ENCODE data around the gene CXCL5. TPM values are rescaled to one million over a fixed set of nuclear protein-coding genes. Genes with fewer than 3 reads are reported as not detected.

The CXCL5 gene
- total and polyA plus RNA-seq, 10 of the 15 experiments (the other 5 are each of a cell fraction or from before 2014, with no cell fraction given) = not detected

- intact Hi-C loops (cut with micrococcal nuclease; ENCODE audit: unreplicated experiment) = no loop called here
- H2AFZ ChIP-seq (ENCODE audit: control insufficient read depth, low read depth, low read length) = no peak overlapping the region
- SMC1A ChIA-PET (ENCODE audit: uncharacterized antibody, unreplicated experiment) = no interaction called here
- H3K79me2 ChIP-seq (ENCODE audit: control insufficient read depth, insufficient read depth, low read length) = no peaks in the 10 kb centered on the region
- H3K9me3 ChIP-seq (replicated peaks; ENCODE audit: control insufficient read depth, insufficient read depth, low read length) = no peaks in the 10 kb centered on the region
- POLR2A ChIA-PET = no interaction called here
- in situ Hi-C loops (cut with MboI) = no loop called here
- RAD21 ChIA-PET (ENCODE audit: unreplicated experiment) = no interaction called here
- no peaks in the 10 kb centered on the region for H4K20me1 ChIP-seq (ENCODE audit: control insufficient read depth, insufficient read depth)
- no peak overlapping the region for H3K4me3 ChIP-seq
- H3K27ac ChIP-seq (ENCODE audit: control insufficient read depth, insufficient read depth) = no peak overlapping the region
- no peak for FAIRE-seq
- DNase-seq (ENCODE audit: low read depth, low spot score) = no peak
- H3K9ac ChIP-seq (ENCODE audit: control insufficient read depth, insufficient read depth, low read length) = no peak overlapping the region
- 0% methylated on average over 1 of the region's 1 CpG for WGBS (ENCODE audit: insufficient coverage, insufficient replicate concordance, low lambda C conversion rate, missing lambda C conversion rate)
- no TSS peak for BruUV-seq (replicated peaks)
- H3K4me2 ChIP-seq (ENCODE audit: control insufficient read depth, insufficient read depth) = no peak overlapping the region
- no peaks in the 10 kb centered on the region for H3K27me3 ChIP-seq (replicated peaks in 1 of 2; ENCODE audit: control insufficient read depth in 2 of 2, insufficient read depth in 2 of 2, low read length in 1 of 2)
- ATAC-seq = no peak
- no peaks in the 10 kb centered on the region for H3K36me3 ChIP-seq (ENCODE audit: control insufficient read depth in 2 of 2, insufficient read depth in 2 of 2, low read length in 1 of 2)
- CTCF ChIA-PET = no interaction called here
- no peaks in the 10 kb centered on the region for H3K4me1 ChIP-seq (ENCODE audit: control insufficient read depth, insufficient read depth, low read length)
- TF ChIP-seq FOXM1 (IDR thresholded peaks at IDR 0.05; ENCODE audit: low read depth, low read length) (no peak), IRF4 (IDR thresholded peaks at IDR 0.05; ENCODE audit: low read depth, low read length) (no peak), CHD1 (IDR thresholded peaks at IDR 0.05; ENCODE audit: low read depth, low read length) (no peak), IKZF1 (conservative IDR thresholded peaks at IDR 0.05) (no peak), E2F8 (IDR thresholded peaks at IDR 0.05; ENCODE audit: low read depth, partially characterized antibody) (no peak), MYB (IDR thresholded peaks at IDR 0.05; ENCODE audit: borderline replicate concordance, low read depth, low read length) (no peak), MTA2 (IDR thresholded peaks at IDR 0.05; ENCODE audit: low read depth) (no peak), TCF3 (IDR thresholded peaks at IDR 0.05; ENCODE audit: borderline replicate concordance, insufficient read depth, low read depth, low read length) (no peak), ZNF687 (IDR thresholded peaks at IDR 0.05) (no peak), ZNF592 (IDR thresholded peaks at IDR 0.05) (no peak), USF1 (IDR thresholded peaks at IDR 0.05; ENCODE audit: borderline replicate concordance, extremely low read length, insufficient read depth, low read depth, low read length) (no peak), RB1 (IDR thresholded peaks at IDR 0.05; ENCODE audit: borderline replicate concordance) (no peak), ASH2L (IDR thresholded peaks at IDR 0.05; ENCODE audit: borderline replicate concordance, low read depth) (no peak)
Observed at GRCh38 chr4:74028504-74028903, 30.0 kb upstream of the CXCL5 start.

Measured in GM12878 (cell line).